SK-N-MC (cell line): ENCODE data around the gene SCFD2.
"Not testable (repeated sequence)": the region's sequence is repeated elsewhere in the genome, so short reads cannot be mapped to it uniquely, and the experiment has no call there.

Experiments
- EZH2 ChIP-seq: fragments of 200-600 bp; sonication (generic); IDR thresholded peaks from one replicate; pipeline ENCODE4 v1.6.1; 2017; ENCODE audit warnings: antibody characterized with exemption
- POLR2AphosphoS5 ChIP-seq: IDR thresholded peaks from 2 replicates; pipeline ENCODE4 v1.6.1; 2012; ENCODE audit warnings: mild to moderate bottlenecking, low read depth, low read length, borderline replicate concordance

DNA sequence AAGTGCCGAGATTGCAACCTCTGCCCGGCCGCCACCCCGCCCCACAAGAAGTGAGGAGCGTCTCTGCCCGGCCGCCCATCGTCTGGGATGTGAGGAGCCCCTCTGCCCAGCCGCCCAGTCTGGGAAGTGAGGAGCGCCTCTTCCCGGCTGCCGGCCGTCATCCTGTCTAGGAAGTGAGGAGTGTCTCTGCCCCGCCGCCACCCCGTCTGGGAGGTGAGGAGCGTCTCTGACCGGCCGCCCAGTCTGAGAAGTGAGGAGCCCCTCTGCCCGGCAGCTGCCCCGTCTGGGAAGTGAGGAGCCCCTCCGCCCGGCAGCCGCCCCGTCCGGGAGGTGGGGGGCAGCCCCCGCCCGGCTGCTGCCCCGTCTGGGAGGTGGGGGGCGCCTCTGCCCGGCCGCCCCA is 226.6 kb downstream of the SCFD2 start:
- not testable (repeated sequence) for TF ChIP-seq EZH2, POLR2AphosphoS5
